Measurements from ENCODE around the gene NKD1.

NKD1 gene

GRCh38 chr16:50616386-50616785 is 68.2 kb downstream of the NKD1 start:
- no peak for DNase-seq

- no peak for DNase-seq
Observed at GRCh38 chr16:50616883-50617645, 68.9 kb downstream of the NKD1 start.

- no peak for DNase-seq
Observed at GRCh38 chr16:50617646-50618184, 69.5 kb downstream of the NKD1 start.

- no peak for DNase-seq
Observed at GRCh38 chr16:50618238-50618918, 70.2 kb downstream of the NKD1 start.

GRCh38 chr16:50619702-50620491 is 71.7 kb downstream of the NKD1 start:
- DNase-seq = no peak

GRCh38 chr16:50620646-50621451 is 72.7 kb downstream of the NKD1 start:
- no peak for DNase-seq

GRCh38 chr16:50621452-50621792 is 73.2 kb downstream of the NKD1 start:
- DNase-seq = no peak

- DNase-seq = no peak
Observed at GRCh38 chr16:50622029-50622428, 73.8 kb downstream of the NKD1 start.

- no peak for DNase-seq
Observed at GRCh38 chr16:50622643-50623369, 74.6 kb downstream of the NKD1 start.

GRCh38 chr16:50624449-50624970 is 76.3 kb downstream of the NKD1 start:
- DNase-seq = no peak

GRCh38 chr16:50625374-50625773 is 77.2 kb downstream of the NKD1 start:
- no peak for DNase-seq

- no peak for DNase-seq
Observed at GRCh38 chr16:50626868-50627267, 78.7 kb downstream of the NKD1 start.

GRCh38 chr16:50627419-50627818 is 79.2 kb downstream of the NKD1 start:
- no peak for DNase-seq

GRCh38 chr16:50628156-50628802 is 80.1 kb downstream of the NKD1 start:
- DNase-seq = no peak

- no peak for DNase-seq
Observed at GRCh38 chr16:50629334-50629733, 81.1 kb downstream of the NKD1 start.

- DNase-seq = no peak
Observed at GRCh38 chr16:50630394-50631020, 82.3 kb downstream of the NKD1 start.

GRCh38 chr16:50631249-50631984 is 83.2 kb downstream of the NKD1 start:
- DNase-seq = no peak

GRCh38 chr16:50631985-50632576 is 83.9 kb downstream of the NKD1 start:
- no peak for DNase-seq

Measured in KG1 (cell line).